GM23338 (cell line): ENCODE measurements around the gene TSPAN4. TPM values are rescaled to one million over a fixed set of nuclear protein-coding genes. Genes with fewer than 3 reads are reported as not detected.

ENCODE experiments used
- ATAC-seq: fragments of 200-7000 bp; cut with Tn5 transposase; 3 replicates; pipeline ENCODE4 v1.9.1; 2020
- DNase-seq: peaks from one replicate; pipeline ENCODE4 v3.0.0-alpha.2; 2015; ENCODE audit warnings: low spot score
- H2AFZ ChIP-seq: fragments of 200-600 bp; sonication (generic); 2 replicates; pipeline ENCODE4 v1.8.0; 2016; ENCODE audit warnings: antibody characterized with exemption, mild to moderate bottlenecking, moderate library complexity
- H3F3A ChIP-seq: fragments of 200-600 bp; sonication (generic); replicated peaks from 2 replicates; pipeline ENCODE4 v1.8.0; 2017; ENCODE audit warnings: antibody characterized with exemption, mixed run types, low read depth
- H3K27ac ChIP-seq: fragments of 200-600 bp; sonication (generic); 2 replicates; pipeline ENCODE4 v1.6.1; 2016; ENCODE audit warnings: low read depth
- H3K27me3 ChIP-seq: fragments of 200-600 bp; sonication (generic); 2 replicates; pipeline ENCODE4 v1.8.0; 2016; ENCODE audit warnings: mild to moderate bottlenecking, mixed run types, moderate library complexity; ENCODE audit not compliant: insufficient read depth
- H3K36me3 ChIP-seq: fragments of 200-600 bp; sonication (generic); 2 replicates; pipeline ENCODE4 v1.8.0; 2016; ENCODE audit warnings: mild to moderate bottlenecking; ENCODE audit not compliant: insufficient read depth
- H3K4me1 ChIP-seq: fragments of 200-600 bp; sonication (generic); 2 replicates; pipeline ENCODE4 v1.8.0; 2016; ENCODE audit warnings: mild to moderate bottlenecking, moderate library complexity; ENCODE audit not compliant: insufficient read depth
- H3K4me2 ChIP-seq: fragments of 200-600 bp; sonication (generic); 2 replicates; pipeline ENCODE4 v1.7.1; 2017; ENCODE audit warnings: mixed run types
- H3K4me3 ChIP-seq: fragments of 200-600 bp; sonication (generic); 2 replicates; pipeline ENCODE4 v1.6.1; 2016; ENCODE audit warnings: mixed run types
- H3K79me2 ChIP-seq: fragments of 200-600 bp; sonication (generic); replicated peaks from 2 replicates; pipeline ENCODE4 v1.8.0; 2017; ENCODE audit warnings: mild to moderate bottlenecking; ENCODE audit not compliant: insufficient read depth
- H3K9me2 ChIP-seq: fragments of 200-600 bp; sonication (generic); 2 replicates; pipeline ENCODE4 v1.8.0; 2017; ENCODE audit not compliant: insufficient read depth
- H4K20me1 ChIP-seq: fragments of 200-600 bp; sonication (generic); replicated peaks from 2 replicates; pipeline ENCODE4 v1.8.0; 2017; ENCODE audit warnings: mild to moderate bottlenecking; ENCODE audit not compliant: insufficient read depth
- H3K27ac Mint-ChIP-seq: 2 replicates; pipeline ENCODE4 v1.8.0; 2020; ENCODE audit warnings: inconsistent platforms, mild to moderate bottlenecking, moderate library complexity, mixed read lengths
- H3K27me3 Mint-ChIP-seq: 3 replicates; pipeline ENCODE4 v1.8.0; 2022; ENCODE audit warnings: low read depth, mild to moderate bottlenecking, moderate library complexity, mixed read lengths, inconsistent platforms; ENCODE audit not compliant: insufficient read depth, poor library complexity
- H3K36me3 Mint-ChIP-seq: 3 replicates; pipeline ENCODE4 v1.8.0; 2021; ENCODE audit warnings: low read depth, mild to moderate bottlenecking, inconsistent platforms, moderate library complexity, mixed read lengths
- H3K4me1 Mint-ChIP-seq: 3 replicates; pipeline ENCODE4 v1.8.0; 2020; ENCODE audit warnings: mild to moderate bottlenecking, inconsistent platforms, mixed read lengths
- H3K4me3 Mint-ChIP-seq: 3 replicates; pipeline ENCODE4 v1.8.0; 2021; ENCODE audit warnings: moderate library complexity, mild to moderate bottlenecking, inconsistent platforms, mixed read lengths
- H3K9me3 Mint-ChIP-seq: 3 replicates; pipeline ENCODE4 v1.8.0; 2020; ENCODE audit warnings: moderate library complexity, mild to moderate bottlenecking, inconsistent platforms, mixed read lengths
- EZH2phosphoT487 ChIP-seq: fragments of 200-600 bp; sonication (generic); IDR thresholded peaks from one replicate; pipeline ENCODE4 v1.8.1; 2018; ENCODE audit warnings: antibody characterized with exemption; ENCODE audit not compliant: unreplicated experiment
- JUNB ChIP-seq: IDR thresholded peaks from one replicate; pipeline ENCODE4 v1.6.1; 2016; ENCODE audit warnings: antibody characterized with exemption; ENCODE audit not compliant: unreplicated experiment
- NANOG ChIP-seq: IDR thresholded peaks from 2 replicates; pipeline ENCODE4 v1.6.1; 2016; ENCODE audit warnings: antibody characterized with exemption, borderline replicate concordance
- STAT1 ChIP-seq: IDR thresholded peaks from one replicate; pipeline ENCODE4 v1.6.1; 2016; ENCODE audit warnings: antibody characterized with exemption; ENCODE audit not compliant: unreplicated experiment
- ZNF114 ChIP-seq: fragments of 250-450 bp; sonication (Bioruptor Pico); IDR thresholded peaks from 2 replicates; pipeline ENCODE4 v1.5.0; 2020; ENCODE audit warnings: mild to moderate bottlenecking, moderate library complexity
- polyA plus RNA-seq: library from polyadenylated mRNA; unstranded; fragments of >200 nt; fragmentation: Nextera tagmentation; extraction: Ambion mirVana; gene quantifications from 2 replicates; pipeline ENCODE4 v1.2.1, GENCODE V29; 2016
- total RNA-seq: library from RNA; depleted of rRNA; stranded (reverse); fragments of >200 nt; shearing (Covaris generic); gene quantifications from 2 replicates; pipeline ENCODE4 v1.2.3, GENCODE V29; 2014
- TF ChIP-seq, protein P1 (sequence below): IDR thresholded peaks from one replicate; pipeline ENCODE4 v1.6.1; 2018; ENCODE audit warnings: antibody characterized with exemption; ENCODE audit not compliant: unreplicated experiment
- TF ChIP-seq, protein P2 (sequence below), 2 experiments: fragments of 200-600 bp in 1 of 2; sonication (generic) in 1 of 2; conservative IDR thresholded peaks; 2 replicates each; pipeline versions ENCODE4 v1.5.1 to v1.6.1; 2016 to 2017; ENCODE audit warnings: antibody characterized with exemption in 2 of 2, low read depth in 2 of 2, mild to moderate bottlenecking in 2 of 2, moderate library complexity in 1 of 2

The TSPAN4 gene
- total and polyA plus RNA-seq, 2 experiments from 2014 or later = 76.8 to 150 TPM

DNA sequence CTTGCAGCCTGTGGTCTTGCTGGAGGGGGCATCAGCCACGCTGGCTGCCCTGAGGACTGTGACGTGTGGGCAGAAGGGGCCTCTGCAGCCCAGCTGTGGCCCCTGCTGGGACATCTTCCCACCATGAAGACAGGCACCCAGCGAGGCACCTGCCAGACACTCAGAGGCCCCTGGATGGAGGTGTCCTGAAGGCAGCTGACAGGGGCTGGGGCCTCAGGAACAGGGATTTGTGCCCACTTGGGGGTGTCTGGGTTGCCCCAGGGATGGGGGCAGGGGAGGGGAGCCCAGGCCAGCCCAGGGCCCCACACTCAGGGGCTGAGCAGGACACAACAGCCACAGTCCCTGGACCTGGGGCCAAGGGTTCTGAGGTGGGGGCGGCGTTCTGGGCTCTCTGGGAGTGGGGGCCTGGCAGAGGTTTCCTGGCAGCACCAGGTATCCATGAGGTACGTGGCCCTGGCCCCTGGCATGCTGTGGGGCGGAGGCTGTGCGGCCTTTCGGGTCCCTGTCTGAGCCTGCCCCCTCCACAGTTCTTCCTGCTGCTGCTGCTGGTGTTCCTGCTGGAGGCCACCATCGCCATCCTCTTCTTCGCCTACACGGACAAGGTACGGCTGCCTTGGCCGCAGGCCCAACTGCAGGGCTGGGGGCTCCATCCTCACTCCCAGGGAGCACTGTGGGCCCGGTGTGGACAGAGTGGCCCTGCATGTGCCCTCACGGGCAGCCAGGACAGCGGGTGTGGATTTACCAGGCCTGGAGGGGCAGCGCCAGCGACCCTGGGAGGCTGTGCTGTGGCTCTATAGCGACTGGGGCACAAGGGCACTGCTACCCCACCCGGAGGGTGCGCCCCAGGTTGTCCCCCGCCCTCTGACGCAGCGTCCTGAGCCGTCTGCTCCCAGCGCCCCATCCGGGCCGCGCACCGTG, 21.5 kb downstream of the TSPAN4 start (continued):
- TF ChIP-seq, protein P1, sequence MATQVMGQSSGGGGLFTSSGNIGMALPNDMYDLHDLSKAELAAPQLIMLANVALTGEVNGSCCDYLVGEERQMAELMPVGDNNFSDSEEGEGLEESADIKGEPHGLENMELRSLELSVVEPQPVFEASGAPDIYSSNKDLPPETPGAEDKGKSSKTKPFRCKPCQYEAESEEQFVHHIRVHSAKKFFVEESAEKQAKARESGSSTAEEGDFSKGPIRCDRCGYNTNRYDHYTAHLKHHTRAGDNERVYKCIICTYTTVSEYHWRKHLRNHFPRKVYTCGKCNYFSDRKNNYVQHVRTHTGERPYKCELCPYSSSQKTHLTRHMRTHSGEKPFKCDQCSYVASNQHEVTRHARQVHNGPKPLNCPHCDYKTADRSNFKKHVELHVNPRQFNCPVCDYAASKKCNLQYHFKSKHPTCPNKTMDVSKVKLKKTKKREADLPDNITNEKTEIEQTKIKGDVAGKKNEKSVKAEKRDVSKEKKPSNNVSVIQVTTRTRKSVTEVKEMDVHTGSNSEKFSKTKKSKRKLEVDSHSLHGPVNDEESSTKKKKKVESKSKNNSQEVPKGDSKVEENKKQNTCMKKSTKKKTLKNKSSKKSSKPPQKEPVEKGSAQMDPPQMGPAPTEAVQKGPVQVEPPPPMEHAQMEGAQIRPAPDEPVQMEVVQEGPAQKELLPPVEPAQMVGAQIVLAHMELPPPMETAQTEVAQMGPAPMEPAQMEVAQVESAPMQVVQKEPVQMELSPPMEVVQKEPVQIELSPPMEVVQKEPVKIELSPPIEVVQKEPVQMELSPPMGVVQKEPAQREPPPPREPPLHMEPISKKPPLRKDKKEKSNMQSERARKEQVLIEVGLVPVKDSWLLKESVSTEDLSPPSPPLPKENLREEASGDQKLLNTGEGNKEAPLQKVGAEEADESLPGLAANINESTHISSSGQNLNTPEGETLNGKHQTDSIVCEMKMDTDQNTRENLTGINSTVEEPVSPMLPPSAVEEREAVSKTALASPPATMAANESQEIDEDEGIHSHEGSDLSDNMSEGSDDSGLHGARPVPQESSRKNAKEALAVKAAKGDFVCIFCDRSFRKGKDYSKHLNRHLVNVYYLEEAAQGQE = no peak
- TF ChIP-seq NANOG (no peak), EZH2phosphoT487 (no peak), ZNF114 (CRISPR knock-in tag) (no peak), STAT1 (no peak)
- TF ChIP-seq, protein P2, sequence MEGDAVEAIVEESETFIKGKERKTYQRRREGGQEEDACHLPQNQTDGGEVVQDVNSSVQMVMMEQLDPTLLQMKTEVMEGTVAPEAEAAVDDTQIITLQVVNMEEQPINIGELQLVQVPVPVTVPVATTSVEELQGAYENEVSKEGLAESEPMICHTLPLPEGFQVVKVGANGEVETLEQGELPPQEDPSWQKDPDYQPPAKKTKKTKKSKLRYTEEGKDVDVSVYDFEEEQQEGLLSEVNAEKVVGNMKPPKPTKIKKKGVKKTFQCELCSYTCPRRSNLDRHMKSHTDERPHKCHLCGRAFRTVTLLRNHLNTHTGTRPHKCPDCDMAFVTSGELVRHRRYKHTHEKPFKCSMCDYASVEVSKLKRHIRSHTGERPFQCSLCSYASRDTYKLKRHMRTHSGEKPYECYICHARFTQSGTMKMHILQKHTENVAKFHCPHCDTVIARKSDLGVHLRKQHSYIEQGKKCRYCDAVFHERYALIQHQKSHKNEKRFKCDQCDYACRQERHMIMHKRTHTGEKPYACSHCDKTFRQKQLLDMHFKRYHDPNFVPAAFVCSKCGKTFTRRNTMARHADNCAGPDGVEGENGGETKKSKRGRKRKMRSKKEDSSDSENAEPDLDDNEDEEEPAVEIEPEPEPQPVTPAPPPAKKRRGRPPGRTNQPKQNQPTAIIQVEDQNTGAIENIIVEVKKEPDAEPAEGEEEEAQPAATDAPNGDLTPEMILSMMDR (conservative IDR thresholded peaks at IDR 0.05; ENCODE audit: low read depth in 2 of 2) = no peak

DNA sequence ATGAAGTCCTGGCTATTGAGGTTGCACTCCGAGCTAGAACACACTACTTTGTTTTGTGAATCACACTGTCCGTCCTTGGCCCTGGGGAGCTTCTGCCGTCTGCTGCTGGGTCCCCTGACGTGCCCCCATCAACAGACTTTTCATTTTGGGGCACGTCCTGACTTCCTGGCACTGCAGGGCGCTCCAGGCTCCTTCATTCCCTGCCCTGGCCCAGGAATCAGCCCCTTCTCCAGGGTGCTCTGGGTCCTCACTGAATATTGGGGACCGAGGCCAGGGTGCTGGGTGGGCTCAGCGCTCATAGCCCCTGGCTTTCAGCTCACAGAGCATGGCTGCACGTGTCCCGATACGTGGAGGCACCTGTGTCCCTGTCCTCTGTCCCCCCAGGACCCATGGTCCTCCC, 22.2 kb downstream of the TSPAN4 start:
- Histone ChIP-seq H3K27ac (no peak overlapping the region), H4K20me1 (peaks cover 37% of the 10 kb centered on the region), H3F3A (peaks cover 24% of the 10 kb centered on the region), H3K4me2 (no peak overlapping the region), H3K79me2 (no peaks in the 10 kb centered on the region), H3K4me1 (peaks cover 14% of the 10 kb centered on the region; the same call in 1 of the 2 replicates), H3K9me2 (no peaks in the 10 kb centered on the region), H3K27me3 (no peaks in the 10 kb centered on the region), H3K4me3 (no peak overlapping the region), H2AFZ (no peak overlapping the region), H3K36me3 (no peaks in the 10 kb centered on the region)
- H3K27ac Mint-ChIP-seq = no peak overlapping the region
- TF ChIP-seq, protein P1 = no peak
- no peak for TF ChIP-seq EZH2phosphoT487
- TF ChIP-seq, protein P2 (conservative IDR thresholded peaks at IDR 0.05; ENCODE audit: low read depth in 2 of 2) = no peak
- TF ChIP-seq ZNF114 (CRISPR knock-in tag) = no peak
- TF ChIP-seq JUNB = no peak
- peaks cover 20% of the 10 kb centered on the region for H3K4me1 Mint-ChIP-seq
- H3K9me3 Mint-ChIP-seq = no peaks in the 10 kb centered on the region; the same call in 2 of the 3 replicates
- H3K36me3 Mint-ChIP-seq = no peaks in the 10 kb centered on the region
- peaks cover 35% of the 10 kb centered on the region for H3K27me3 Mint-ChIP-seq
- ATAC-seq (no peak), DNase-seq (no peak)
- no peak overlapping the region for H3K4me3 Mint-ChIP-seq
